GM21717 (cell line): Measurements from ENCODE around the gene ACVR2B.

ENCODE experiments used
- ATAC-seq: cut with Tn5 transposase; IDR thresholded peaks from one replicate; pipeline ENCODE4 v1.9.1; 2021; ENCODE audit warnings: mild to moderate bottlenecking, moderate library complexity; ENCODE audit not compliant: unreplicated experiment

The ACVR2B gene

DNA sequence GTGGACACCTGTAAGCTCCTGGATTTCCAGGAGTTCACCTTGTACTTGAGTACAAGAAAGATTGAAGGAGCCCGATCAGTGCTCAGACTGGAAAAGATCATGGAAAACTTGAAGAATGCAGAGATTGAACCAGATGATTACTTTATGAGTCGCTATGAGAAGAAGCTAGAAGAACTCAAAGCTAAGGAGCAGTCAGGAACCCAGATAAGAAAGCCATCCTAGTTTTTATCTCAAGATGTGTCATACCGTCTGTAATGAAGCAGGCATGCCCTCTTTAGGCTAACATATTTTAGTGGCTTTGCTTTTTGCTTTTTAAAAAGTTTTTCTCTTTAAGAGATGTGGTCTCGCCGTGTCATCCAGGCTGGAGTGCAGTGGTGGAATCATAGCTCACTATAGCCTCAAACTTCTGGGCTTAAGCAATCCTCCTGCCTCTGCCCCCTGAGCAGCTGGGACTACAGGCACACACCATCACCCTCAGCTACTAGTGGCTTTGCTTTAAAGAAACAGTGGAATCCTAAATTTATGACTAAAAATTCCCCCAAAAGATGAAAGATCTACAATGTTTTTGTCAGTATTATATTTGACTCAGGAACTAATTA lies 70.5 kb downstream of the ACVR2B start:
- ATAC-seq: no peak

DNA sequence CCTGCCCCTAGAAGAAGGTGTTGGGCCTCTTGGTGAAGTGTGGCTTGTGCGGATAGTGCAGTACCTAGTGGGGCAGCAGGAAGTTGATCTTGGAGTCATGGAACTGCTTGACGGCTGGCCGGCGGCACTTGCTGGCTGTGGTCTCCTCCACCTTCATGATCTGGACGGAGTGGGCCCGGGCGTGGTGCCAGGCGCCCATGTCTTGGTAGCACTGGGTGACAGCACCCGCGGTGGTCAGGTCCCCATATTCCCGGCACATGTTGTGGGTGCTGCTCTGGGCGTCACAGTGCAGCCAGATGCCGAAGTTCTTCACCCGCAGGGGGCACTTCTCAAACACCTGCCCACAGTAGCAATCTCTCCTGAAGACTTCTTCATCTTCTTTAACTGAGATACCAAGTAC lies 73.1 kb downstream of the ACVR2B start:
- no peak for ATAC-seq

- ATAC-seq: no peak
These were observed 74.8 kb downstream of the ACVR2B start for GRCh38 chr3:38528457-38528856.

DNA sequence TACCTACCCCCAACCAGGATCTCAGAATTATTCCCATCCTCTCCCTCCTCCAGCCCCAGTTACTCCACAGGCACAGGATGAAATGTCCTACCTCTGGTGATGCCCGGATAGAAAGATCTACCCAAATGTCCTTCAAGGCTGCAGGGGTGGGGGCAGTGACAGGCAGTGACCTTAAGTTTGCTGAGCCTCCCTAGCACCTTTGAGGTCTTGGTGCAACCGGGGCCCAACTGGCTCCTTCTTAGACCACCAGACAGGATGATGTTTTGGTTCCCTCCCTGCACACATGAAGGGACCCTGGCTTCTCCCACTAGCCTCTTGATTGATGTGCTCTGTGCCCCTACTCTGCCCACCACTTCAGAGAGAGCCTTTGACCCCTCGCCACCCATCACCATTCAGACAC lies 78.8 kb downstream of the ACVR2B start:
- no peak for ATAC-seq

DNA sequence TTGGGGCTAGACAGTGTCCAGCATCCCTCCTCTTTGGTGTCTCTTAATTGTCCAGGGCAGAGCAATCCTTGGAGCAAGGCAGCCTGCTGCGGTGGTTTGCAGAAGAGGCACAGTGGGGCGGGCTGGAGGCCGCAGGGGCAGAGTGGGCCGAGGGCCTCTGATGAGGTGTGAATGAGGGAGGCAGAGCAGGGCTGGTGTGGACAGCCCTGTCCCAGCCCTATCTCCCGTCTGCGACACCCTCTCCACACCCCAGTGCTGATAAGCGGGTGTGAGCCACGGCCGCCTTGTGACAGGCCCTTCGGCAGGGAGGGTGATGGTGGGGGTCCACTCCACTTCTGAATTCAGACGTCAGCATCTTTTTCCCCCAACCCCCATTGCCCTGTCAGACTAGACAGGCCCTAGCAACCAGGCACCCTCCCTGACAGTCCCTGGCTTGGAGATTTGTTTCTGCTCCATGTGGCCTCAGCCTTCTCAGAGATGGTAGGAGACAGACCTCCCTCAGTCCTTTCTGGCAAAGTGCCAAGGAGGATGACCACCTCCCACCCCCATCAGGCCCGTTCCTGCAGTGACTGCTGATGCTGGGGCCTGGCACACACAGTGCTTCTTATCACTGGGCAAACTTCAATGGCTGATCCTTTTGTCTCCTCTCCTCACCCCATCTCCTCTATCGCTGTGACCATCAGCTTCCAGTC lies 79.7 kb downstream of the ACVR2B start:
- ATAC-seq: no peak

DNA sequence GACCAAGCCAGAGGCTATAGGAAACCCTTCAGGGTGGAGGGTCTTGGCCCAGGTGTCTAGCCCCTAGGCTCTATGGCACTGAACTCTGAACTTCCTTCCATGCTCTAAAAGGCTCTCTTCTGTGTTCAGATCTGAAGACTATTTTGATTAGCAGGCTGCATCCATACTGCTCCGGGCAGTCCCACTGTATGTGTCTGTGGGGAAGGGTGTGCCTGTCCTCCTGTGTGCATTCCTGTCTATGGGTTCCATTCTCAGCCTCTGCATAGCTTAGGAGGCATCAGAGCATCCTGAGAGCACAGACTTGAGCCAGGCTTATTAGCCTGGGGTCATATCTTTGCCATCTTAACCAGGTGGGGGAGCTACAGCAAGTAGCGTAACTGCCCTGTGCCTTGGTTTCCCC lies 80.5 kb downstream of the ACVR2B start:
- ATAC-seq: no peak

- no peak for ATAC-seq
These were observed 80.9 kb downstream of the ACVR2B start for GRCh38 chr3:38534604-38535003.

- no peak for ATAC-seq
These were observed 83.0 kb downstream of the ACVR2B start for GRCh38 chr3:38536671-38537070.

- ATAC-seq: no peak
These were observed 85.2 kb downstream of the ACVR2B start for GRCh38 chr3:38538773-38539353.

GRCh38 chr3:38541806-38542205 lies 88.1 kb downstream of the ACVR2B start:
- ATAC-seq: no peak
